A549 (cell line): ENCODE measurements around the gene SNX5. TPM values are rescaled to one million over a fixed set of nuclear protein-coding genes. Genes with fewer than 3 reads are reported as not detected.

Source experiments
- ATAC-seq, 2 experiments: fragments of 200-7000 bp in 1 of 2; fragments of >200 bp in 1 of 2; cut with Nextera tagmentation in 1 of 2; cut with Tn5 transposase in 1 of 2; 3 replicates each; pipeline versions ENCODE4 v1.8.0 to v1.9.1; 2018 to 2020; ENCODE audit warnings: mild to moderate bottlenecking in 1 of 2, moderate library complexity in 1 of 2
- CTCF ChIA-PET: fragments of 300-600 bp; sonication (Branson Sonifier 250); formaldehyde crosslinking; extraction: SDS; loops from one replicate; lab custom pipeline; 2021; ENCODE audit warnings: antibody characterized with exemption, inconsistent platforms; lab: Yijun Ruan, JAX
- POLR2A ChIA-PET: fragments of 350-600 bp; formaldehyde crosslinking; extraction: SDS; loops from one replicate; lab custom pipeline; 2021; ENCODE audit warnings: antibody characterized with exemption, inconsistent platforms; lab: Yijun Ruan, JAX
- DNase-seq, 2 experiments: peaks; one replicate each; pipeline versions ENCODE4 v3.0.0 to v3.0.0-alpha.2; 2011 to 2016; ENCODE audit warnings: low read depth in 1 of 2, low spot score in 1 of 2
- FAIRE-seq: peaks from 2 replicates; lab custom pipeline; 2011; peaks lifted over from hg19 to GRCh38; lab: Jason Lieb, UNC
- H3K27ac ChIP-seq, 2 experiments: fragments of >200 bp; sonication (Bioruptor Twin); formaldehyde crosslinking; 3 replicates each; pipeline ENCODE4 v1.5.1; 2016 to 2017
- H3K4me1 ChIP-seq: fragments of >200 bp; sonication (Bioruptor Twin); formaldehyde crosslinking; 3 replicates; pipeline ENCODE4 v1.6.1; 2016
- H3K4me2 ChIP-seq: fragments of >200 bp; sonication (Bioruptor Twin); formaldehyde crosslinking; 3 replicates; pipeline ENCODE4 v1.6.1; 2016
- H3K4me3 ChIP-seq: fragments of >200 bp; sonication (Bioruptor Twin); formaldehyde crosslinking; 3 replicates; pipeline ENCODE4 v1.5.1; 2016
- H3K9me3 ChIP-seq: fragments of >200 bp; sonication (Bioruptor Twin); formaldehyde crosslinking; 3 replicates; pipeline ENCODE4 v1.6.1; 2016
- CBX8 ChIP-seq: fragments of 200-600 bp; sonication (generic); IDR thresholded peaks from 2 replicates; pipeline ENCODE4 v1.6.1; 2016
- CHD4 ChIP-seq: fragments of 200-600 bp; sonication (generic); IDR thresholded peaks from 2 replicates; pipeline ENCODE4 v1.6.1; 2016; ENCODE audit warnings: antibody characterized with exemption, mild to moderate bottlenecking, borderline replicate concordance
- EP300 ChIP-seq, 2 experiments: fragments of >200 bp; sonication (Bioruptor Twin); formaldehyde crosslinking; IDR thresholded peaks; 2 replicates in 1 of 2; 3 replicates in 1 of 2; pipeline ENCODE4 v1.6.1; 2016 to 2017
- FOSB ChIP-seq: fragments of 250-450 bp; sonication (Bioruptor Pico); IDR thresholded peaks from 2 replicates; pipeline ENCODE4 v1.5.0; 2020; ENCODE audit warnings: mild to moderate bottlenecking, moderate library complexity
- HDAC2 ChIP-seq: fragments of 200-600 bp; sonication (generic); IDR thresholded peaks from 2 replicates; pipeline ENCODE4 v1.6.1; 2016
- HEYL ChIP-seq: fragments of 250-450 bp; sonication (Bioruptor Pico); IDR thresholded peaks from 2 replicates; pipeline ENCODE4 v1.8.0; 2021; ENCODE audit warnings: mild to moderate bottlenecking, moderate library complexity
- HOXA7 ChIP-seq: fragments of 250-450 bp; sonication (Bioruptor Pico); IDR thresholded peaks from 2 replicates; pipeline ENCODE4 v1.5.0; 2020; ENCODE audit warnings: mild to moderate bottlenecking, moderate library complexity
- JUNB ChIP-seq: fragments of >200 bp; sonication (Bioruptor Twin); formaldehyde crosslinking; IDR thresholded peaks from 2 replicates; pipeline ENCODE4 v1.6.1; 2016
- MYC ChIP-seq: IDR thresholded peaks from 2 replicates; pipeline ENCODE4 v1.6.1; 2012; ENCODE audit warnings: mild to moderate bottlenecking, inconsistent platforms, low read length, improper control_type of control experiment, borderline replicate concordance
- POLR2AphosphoS2 ChIP-seq: conservative IDR thresholded peaks from 2 replicates; pipeline ENCODE4 v1.6.1; 2012; ENCODE audit warnings: low read length, improper control_type of control experiment, inconsistent platforms
- RARB ChIP-seq: fragments of 250-450 bp; sonication (Bioruptor Pico); IDR thresholded peaks from 2 replicates; pipeline ENCODE4 v1.8.0; 2021; ENCODE audit warnings: mild to moderate bottlenecking, moderate library complexity
- RNF2 ChIP-seq: fragments of 200-600 bp; sonication (generic); IDR thresholded peaks from 2 replicates; pipeline ENCODE4 v1.6.1; 2016; ENCODE audit warnings: low read depth, mild to moderate bottlenecking, antibody characterized with exemption, moderate library complexity, borderline replicate concordance
- ZC3H11A ChIP-seq: fragments of 450-650 bp; IDR thresholded peaks from 2 replicates; pipeline ENCODE4 v1.6.1; 2014; ENCODE audit warnings: antibody characterized with exemption, mild to moderate bottlenecking
- ZSCAN20 ChIP-seq: fragments of 250-450 bp; sonication (Bioruptor Pico); IDR thresholded peaks from 2 replicates; pipeline ENCODE4 v1.8.0; 2022; ENCODE audit warnings: mild to moderate bottlenecking, moderate library complexity
- WGBS: methylation state at CpG from one replicate; pipeline ENCODE4 v1.1.6; 2017; ENCODE audit errors: missing lambda C conversion rate; 5-methylcytosine and 5-hydroxymethylcytosine counted together
- polyA plus RNA-seq, 4 experiments: library from polyadenylated mRNA; depleted of rRNA in 3 of 4; stranded (reverse); fragments of >200 nt; fragmentation: RNase III in 1 of 4; extraction: RNeasy Plus Mini Kit Qiagen cat#74134 plus additional on column Dnase treatment in 1 of 4; gene quantifications; 2 replicates in 3 of 4; 3 replicates in 1 of 4; pipeline ENCODE4 v1.2.3, GENCODE V29; 2011 to 2017
- TF ChIP-seq, protein P1 (sequence below): fragments of 200-600 bp; sonication (generic); IDR thresholded peaks from 2 replicates; pipeline ENCODE4 v1.6.1; 2016; ENCODE audit warnings: antibody characterized with exemption, mild to moderate bottlenecking, moderate library complexity
- TF ChIP-seq, protein P2 (sequence below): IDR thresholded peaks from 2 replicates; pipeline ENCODE4 v1.6.1; 2012
- TF ChIP-seq, protein P3 (sequence below): fragments of >200 bp; sonication (Bioruptor Twin); formaldehyde crosslinking; IDR thresholded peaks from 3 replicates; pipeline ENCODE4 v1.6.1; 2016
- TF ChIP-seq, protein P4 (sequence below): fragments of >200 bp; sonication (Bioruptor Twin); formaldehyde crosslinking; IDR thresholded peaks from 2 replicates; pipeline ENCODE4 v1.6.1; 2016
- TF ChIP-seq, protein P5 (sequence below): IDR thresholded peaks from 2 replicates; pipeline ENCODE4 v1.6.1; 2012; ENCODE audit warnings: low read depth, borderline replicate concordance
- TF ChIP-seq, protein P6 (sequence below): fragments of 250-450 bp; sonication (Bioruptor Pico); IDR thresholded peaks from 2 replicates; pipeline ENCODE4 v1.5.0; 2021; ENCODE audit warnings: mild to moderate bottlenecking, moderate library complexity, borderline replicate concordance
- TF ChIP-seq, protein P7 (sequence below): fragments of 250-450 bp; sonication (Bioruptor Pico); IDR thresholded peaks from 2 replicates; pipeline ENCODE4 v1.5.0; 2020; ENCODE audit warnings: low read depth, mild to moderate bottlenecking, moderate library complexity

The SNX5 gene
- polyA plus RNA-seq, 2 of the 4 experiments (the other 2 are of a cell fraction) = 225 to 342 TPM

DNA sequence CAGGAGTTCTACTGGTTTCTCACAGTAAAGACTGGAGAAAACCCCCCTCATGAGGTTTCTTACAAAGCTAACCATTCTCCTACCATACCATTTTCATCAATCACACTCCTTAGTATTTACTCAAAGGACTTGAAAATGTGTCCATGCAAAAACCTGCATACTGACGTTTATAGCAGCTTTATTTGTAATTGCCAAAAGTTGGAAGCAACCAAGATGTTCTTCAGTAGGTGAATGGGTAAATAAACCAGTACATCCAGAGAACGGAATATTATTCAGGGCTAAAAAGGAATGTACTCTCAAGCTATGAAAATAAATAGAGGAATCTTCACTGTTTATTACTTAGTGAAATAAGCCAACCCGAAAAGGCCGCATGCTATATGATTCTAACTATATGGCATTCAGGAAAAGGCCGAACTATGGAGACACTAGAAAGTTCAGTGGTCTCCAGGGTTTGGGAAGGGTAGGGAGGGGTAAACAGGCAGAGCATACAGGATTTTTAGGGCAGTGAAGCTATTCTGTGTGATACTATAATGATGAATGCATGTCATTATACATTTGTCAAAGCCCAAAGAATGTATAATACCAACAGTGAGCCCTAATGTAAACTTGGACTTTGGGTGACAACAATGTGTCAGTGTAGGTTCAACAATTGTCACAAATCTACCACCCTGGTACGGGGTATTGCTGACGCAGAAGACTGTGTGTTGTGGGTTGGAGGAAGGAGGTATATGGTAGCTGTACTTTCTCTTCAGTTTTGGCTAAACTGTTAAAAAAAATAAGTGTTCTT, 50.6 kb downstream of the SNX5 start:
- TF ChIP-seq FOSB (CRISPR knock-in tag) (no peak), RARB (no peak)
- TF ChIP-seq, protein P1, sequence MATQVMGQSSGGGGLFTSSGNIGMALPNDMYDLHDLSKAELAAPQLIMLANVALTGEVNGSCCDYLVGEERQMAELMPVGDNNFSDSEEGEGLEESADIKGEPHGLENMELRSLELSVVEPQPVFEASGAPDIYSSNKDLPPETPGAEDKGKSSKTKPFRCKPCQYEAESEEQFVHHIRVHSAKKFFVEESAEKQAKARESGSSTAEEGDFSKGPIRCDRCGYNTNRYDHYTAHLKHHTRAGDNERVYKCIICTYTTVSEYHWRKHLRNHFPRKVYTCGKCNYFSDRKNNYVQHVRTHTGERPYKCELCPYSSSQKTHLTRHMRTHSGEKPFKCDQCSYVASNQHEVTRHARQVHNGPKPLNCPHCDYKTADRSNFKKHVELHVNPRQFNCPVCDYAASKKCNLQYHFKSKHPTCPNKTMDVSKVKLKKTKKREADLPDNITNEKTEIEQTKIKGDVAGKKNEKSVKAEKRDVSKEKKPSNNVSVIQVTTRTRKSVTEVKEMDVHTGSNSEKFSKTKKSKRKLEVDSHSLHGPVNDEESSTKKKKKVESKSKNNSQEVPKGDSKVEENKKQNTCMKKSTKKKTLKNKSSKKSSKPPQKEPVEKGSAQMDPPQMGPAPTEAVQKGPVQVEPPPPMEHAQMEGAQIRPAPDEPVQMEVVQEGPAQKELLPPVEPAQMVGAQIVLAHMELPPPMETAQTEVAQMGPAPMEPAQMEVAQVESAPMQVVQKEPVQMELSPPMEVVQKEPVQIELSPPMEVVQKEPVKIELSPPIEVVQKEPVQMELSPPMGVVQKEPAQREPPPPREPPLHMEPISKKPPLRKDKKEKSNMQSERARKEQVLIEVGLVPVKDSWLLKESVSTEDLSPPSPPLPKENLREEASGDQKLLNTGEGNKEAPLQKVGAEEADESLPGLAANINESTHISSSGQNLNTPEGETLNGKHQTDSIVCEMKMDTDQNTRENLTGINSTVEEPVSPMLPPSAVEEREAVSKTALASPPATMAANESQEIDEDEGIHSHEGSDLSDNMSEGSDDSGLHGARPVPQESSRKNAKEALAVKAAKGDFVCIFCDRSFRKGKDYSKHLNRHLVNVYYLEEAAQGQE = no peak
- Histone ChIP-seq H3K4me2 (no peak overlapping the region), H3K9me3 (no peaks in the 10 kb centered on the region), H3K4me3 (no peak overlapping the region), H3K4me1 (no peaks in the 10 kb centered on the region), H3K27ac (no peak overlapping the region)
- POLR2A ChIA-PET = no interaction called here
- DNase-seq (no peak), ATAC-seq (no peak), FAIRE-seq (peak; percentile 74)
- CTCF ChIA-PET = interaction anchor here (0.9 to 1.0 kb wide), 2 partner anchors 8 to 406 kb away, joined by 3 read pairs; no protein-coding TSS in a partner anchor
- 70% methylated on average over 7 of the region's 7 CpGs for WGBS

DNA sequence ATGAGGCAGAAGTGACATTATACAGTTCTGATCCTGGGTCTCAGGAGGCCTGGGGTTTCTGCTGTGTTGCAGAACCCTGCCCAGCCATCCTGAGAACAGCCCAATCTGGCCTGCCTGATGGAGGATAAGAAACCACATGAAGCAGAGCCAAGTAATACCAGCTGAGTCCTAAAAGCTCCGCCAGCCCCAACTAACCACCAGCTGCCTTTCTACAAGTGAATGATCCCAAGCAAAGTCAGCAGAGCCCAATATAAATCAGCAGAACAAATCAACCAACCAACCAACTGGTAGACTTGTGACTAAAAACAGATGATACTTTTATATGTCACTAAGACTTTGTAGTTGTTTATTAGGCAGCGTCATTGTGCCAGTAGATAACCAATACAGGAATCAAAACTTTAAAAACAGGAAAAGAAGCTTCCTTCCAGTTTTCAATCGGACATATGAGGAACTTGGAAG, 52.1 kb downstream of the SNX5 start:
- no peak for DNase-seq
- Histone ChIP-seq H3K27ac (no peak overlapping the region), H3K4me3 (no peak overlapping the region), H3K4me1 (no peaks in the 10 kb centered on the region), H3K4me2 (no peak overlapping the region), H3K9me3 (no peaks in the 10 kb centered on the region)
- FAIRE-seq = no peak
- POLR2A ChIA-PET = no interaction called here
- WGBS = 41% methylated on average over 3 of the region's 3 CpGs
- ATAC-seq = no peak
- TF ChIP-seq HOXA7 (CRISPR knock-in tag) = no peak
- TF ChIP-seq EP300 (IDR thresholded peaks at IDR 0.05) = no peak
- TF ChIP-seq, protein P2, sequence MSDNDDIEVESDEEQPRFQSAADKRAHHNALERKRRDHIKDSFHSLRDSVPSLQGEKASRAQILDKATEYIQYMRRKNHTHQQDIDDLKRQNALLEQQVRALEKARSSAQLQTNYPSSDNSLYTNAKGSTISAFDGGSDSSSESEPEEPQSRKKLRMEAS = no peak
- no peak for TF ChIP-seq ZC3H11A
- TF ChIP-seq, protein P3, sequence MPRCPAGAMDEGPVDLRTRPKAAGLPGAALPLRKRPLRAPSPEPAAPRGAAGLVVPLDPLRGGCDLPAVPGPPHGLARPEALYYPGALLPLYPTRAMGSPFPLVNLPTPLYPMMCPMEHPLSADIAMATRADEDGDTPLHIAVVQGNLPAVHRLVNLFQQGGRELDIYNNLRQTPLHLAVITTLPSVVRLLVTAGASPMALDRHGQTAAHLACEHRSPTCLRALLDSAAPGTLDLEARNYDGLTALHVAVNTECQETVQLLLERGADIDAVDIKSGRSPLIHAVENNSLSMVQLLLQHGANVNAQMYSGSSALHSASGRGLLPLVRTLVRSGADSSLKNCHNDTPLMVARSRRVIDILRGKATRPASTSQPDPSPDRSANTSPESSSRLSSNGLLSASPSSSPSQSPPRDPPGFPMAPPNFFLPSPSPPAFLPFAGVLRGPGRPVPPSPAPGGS = no peak
- no peak for TF ChIP-seq MYC
- no peak for TF ChIP-seq POLR2AphosphoS2
- no peak for TF ChIP-seq HEYL (CRISPR knock-in tag)
- TF ChIP-seq, protein P4, sequence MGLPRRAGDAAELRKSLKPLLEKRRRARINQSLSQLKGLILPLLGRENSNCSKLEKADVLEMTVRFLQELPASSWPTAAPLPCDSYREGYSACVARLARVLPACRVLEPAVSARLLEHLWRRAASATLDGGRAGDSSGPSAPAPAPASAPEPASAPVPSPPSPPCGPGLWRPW = no peak
- TF ChIP-seq, protein P5, sequence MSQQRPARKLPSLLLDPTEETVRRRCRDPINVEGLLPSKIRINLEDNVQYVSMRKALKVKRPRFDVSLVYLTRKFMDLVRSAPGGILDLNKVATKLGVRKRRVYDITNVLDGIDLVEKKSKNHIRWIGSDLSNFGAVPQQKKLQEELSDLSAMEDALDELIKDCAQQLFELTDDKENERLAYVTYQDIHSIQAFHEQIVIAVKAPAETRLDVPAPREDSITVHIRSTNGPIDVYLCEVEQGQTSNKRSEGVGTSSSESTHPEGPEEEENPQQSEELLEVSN = no peak
- TF ChIP-seq, protein P1 = no peak
- TF ChIP-seq, protein P6, sequence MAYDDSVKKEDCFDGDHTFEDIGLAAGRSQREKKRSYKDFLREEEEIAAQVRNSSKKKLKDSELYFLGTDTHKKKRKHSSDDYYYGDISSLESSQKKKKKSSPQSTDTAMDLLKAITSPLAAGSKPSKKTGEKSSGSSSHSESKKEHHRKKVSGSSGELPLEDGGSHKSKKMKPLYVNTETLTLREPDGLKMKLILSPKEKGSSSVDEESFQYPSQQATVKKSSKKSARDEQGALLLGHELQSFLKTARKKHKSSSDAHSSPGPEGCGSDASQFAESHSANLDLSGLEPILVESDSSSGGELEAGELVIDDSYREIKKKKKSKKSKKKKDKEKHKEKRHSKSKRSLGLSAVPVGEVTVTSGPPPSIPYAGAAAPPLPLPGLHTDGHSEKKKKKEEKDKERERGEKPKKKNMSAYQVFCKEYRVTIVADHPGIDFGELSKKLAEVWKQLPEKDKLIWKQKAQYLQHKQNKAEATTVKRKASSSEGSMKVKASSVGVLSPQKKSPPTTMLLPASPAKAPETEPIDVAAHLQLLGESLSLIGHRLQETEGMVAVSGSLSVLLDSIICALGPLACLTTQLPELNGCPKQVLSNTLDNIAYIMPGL (CRISPR knock-in tag) = no peak
- no peak for TF ChIP-seq CHD4
- no peak for TF ChIP-seq RNF2
- TF ChIP-seq JUNB = no peak
- TF ChIP-seq HDAC2 = no peak
- TF ChIP-seq, protein P7, sequence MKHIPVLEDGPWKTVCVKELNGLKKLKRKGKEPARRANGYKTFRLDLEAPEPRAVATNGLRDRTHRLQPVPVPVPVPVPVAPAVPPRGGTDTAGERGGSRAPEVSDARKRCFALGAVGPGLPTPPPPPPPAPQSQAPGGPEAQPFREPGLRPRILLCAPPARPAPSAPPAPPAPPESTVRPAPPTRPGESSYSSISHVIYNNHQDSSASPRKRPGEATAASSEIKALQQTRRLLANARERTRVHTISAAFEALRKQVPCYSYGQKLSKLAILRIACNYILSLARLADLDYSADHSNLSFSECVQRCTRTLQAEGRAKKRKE (CRISPR knock-in tag) = no peak
- no peak for TF ChIP-seq ZSCAN20
- TF ChIP-seq CBX8 = no peak
- TF ChIP-seq, all 56 proteins: peak for 0
- CTCF ChIA-PET = interaction anchor here (0.6 to 1.1 kb wide), 4 partner anchors 8 to 26 kb away, joined by 3 to 4 read pairs (median 3); no protein-coding TSS in a partner anchor
